ENCODE results near the gene DHRS11. TPM values are rescaled to one million over a fixed set of nuclear protein-coding genes. Genes with fewer than 3 reads are reported as not detected.

DHRS11 gene
- polyA plus RNA-seq, 10 donors = 4.2 to 8.5 (median 5.9) TPM

GRCh38 chr17:36647636-36648035 lies 56.0 kb downstream of the DHRS11 start:
- no peak for DNase-seq

GRCh38 chr17:36650096-36650775 lies 58.6 kb downstream of the DHRS11 start:
- no peak for DNase-seq

Other genes with a start within 250 kb of the DHRS11 start
- gene TBC1D3H, start 203.4 kb upstream of the DHRS11 start, polyA plus RNA-seq (ENCODE audit: insufficient read length in 10 of 10) = 1 to 10 TPM in 1 of 10 donors, not detected in 9; 9.4 TPM
- 10 to 100 TPM; 48.3 to 63.5 (median 54.7) TPM for gene ZNHIT3, start 105.2 kb upstream of the DHRS11 start, polyA plus RNA-seq (ENCODE audit: insufficient read length in 10 of 10)
- gene MYO19, start 57.0 kb upstream of the DHRS11 start, polyA plus RNA-seq (ENCODE audit: insufficient read length in 10 of 10) = 10 to 100 TPM; 19.5 to 49.0 (median 27.1) TPM
- 10 to 100 TPM in 1 of 10 donors, 1 to 10 TPM in 9; 6.6 to 10.3 (median 8.4) TPM for gene PIGW, start 56.9 kb upstream of the DHRS11 start, polyA plus RNA-seq (ENCODE audit: insufficient read length in 10 of 10)
- 10 to 100 TPM; 38.7 to 68.7 (median 54.9) TPM for gene GGNBP2, start 47.0 kb upstream of the DHRS11 start, polyA plus RNA-seq (ENCODE audit: insufficient read length in 10 of 10)
- gene MRM1, start 9.7 kb downstream of the DHRS11 start, polyA plus RNA-seq (ENCODE audit: insufficient read length in 10 of 10) = 1 to 10 TPM; 2.5 to 3.7 (median 3.3) TPM

Data from muscle of back (tissue), 11 donors.